Activated CD4-positive, alpha-beta T cell treated with anti-CD3 and anti-CD28 coated beads for 1 hour (primary cell): ENCODE results near the gene SDC1.

Experiments used
- DNase-seq: peaks from one replicate; pipeline ENCODE4 v3.0.0-alpha.2; 2020

Gene SDC1

GRCh38 chr2:20213651-20214565 lies 11.0 kb downstream of the SDC1 start:
- no peak for DNase-seq

- DNase-seq = no peak
These were observed 11.9 kb downstream of the SDC1 start for GRCh38 chr2:20212871-20213503.

GRCh38 chr2:20212459-20212870 lies 12.5 kb downstream of the SDC1 start:
- DNase-seq = no peak

GRCh38 chr2:20211860-20212458 lies 13.0 kb downstream of the SDC1 start:
- DNase-seq = no peak

GRCh38 chr2:20211420-20211819 lies 13.5 kb downstream of the SDC1 start:
- no peak for DNase-seq

- DNase-seq = no peak
These were observed 14.5 kb downstream of the SDC1 start for GRCh38 chr2:20210462-20210861.

GRCh38 chr2:20209373-20210109 lies 15.4 kb downstream of the SDC1 start:
- DNase-seq = no peak

GRCh38 chr2:20208476-20208859 lies 16.5 kb downstream of the SDC1 start:
- no peak for DNase-seq

- no peak for DNase-seq
These were observed 17.9 kb downstream of the SDC1 start for GRCh38 chr2:20207051-20207450.

GRCh38 chr2:20205915-20206524 lies 18.9 kb downstream of the SDC1 start:
- no peak for DNase-seq

- no peak for DNase-seq
These were observed 19.9 kb downstream of the SDC1 start for GRCh38 chr2:20205069-20205468.

GRCh38 chr2:20203521-20204225 lies 21.3 kb downstream of the SDC1 start:
- DNase-seq = no peak

GRCh38 chr2:20203072-20203471 lies 21.9 kb downstream of the SDC1 start:
- DNase-seq = no peak

- no peak for DNase-seq
These were observed 23.3 kb downstream of the SDC1 start for GRCh38 chr2:20201671-20202070.

- no peak for DNase-seq
These were observed 24.0 kb downstream of the SDC1 start for GRCh38 chr2:20200697-20201555.

- DNase-seq = no peak
These were observed 25.2 kb downstream of the SDC1 start for GRCh38 chr2:20199633-20200270.

- DNase-seq = no peak
These were observed 25.9 kb downstream of the SDC1 start for GRCh38 chr2:20198796-20199632.

GRCh38 chr2:20198001-20198400 lies 26.9 kb downstream of the SDC1 start:
- no peak for DNase-seq

- no peak for DNase-seq
These were observed 27.7 kb downstream of the SDC1 start for GRCh38 chr2:20197192-20197591.
